Measurements from ENCODE around the gene LMO1. TPM values are rescaled to one million over a fixed set of nuclear protein-coding genes. Genes with fewer than 3 reads are reported as not detected.

LMO1 gene
- total RNA-seq, 1 donor from 2014 or later, result not detected

DNA sequence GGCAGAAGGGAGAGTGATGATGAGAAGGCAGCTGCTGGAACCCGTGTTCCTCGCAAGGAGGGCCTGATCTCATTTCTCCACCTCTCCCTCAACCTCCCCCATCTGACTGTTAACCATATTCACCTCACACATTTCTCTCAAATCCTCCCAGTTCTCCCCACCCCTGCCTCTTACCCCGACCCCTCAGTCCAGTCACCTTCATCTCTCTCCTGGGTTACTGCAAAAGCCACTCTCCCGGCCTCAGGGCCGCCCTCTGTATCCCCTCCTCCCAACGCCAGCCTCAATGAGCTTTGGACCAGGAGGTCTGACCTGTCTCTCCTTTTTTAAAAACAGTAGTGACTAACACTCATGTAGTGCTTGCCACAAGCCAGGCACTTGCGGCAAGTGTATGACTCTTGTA, 29.5 kb upstream of the LMO1 start:
- no peaks in the 10 kb centered on the region for H3K4me1 Mint-ChIP-seq
- H3K27ac Mint-ChIP-seq, result no peak overlapping the region
- no peaks in the 10 kb centered on the region for H3K36me3 Mint-ChIP-seq (ENCODE audit: low read depth)
- intact Hi-C loops (cut with micrococcal nuclease), result no loop called here
- no peak for DNase-seq
- H3K4me3 Mint-ChIP-seq, result no peak overlapping the region
- no peaks in the 10 kb centered on the region for H3K27me3 Mint-ChIP-seq
- H3K9me3 Mint-ChIP-seq, result no peaks in the 10 kb centered on the region

DNA sequence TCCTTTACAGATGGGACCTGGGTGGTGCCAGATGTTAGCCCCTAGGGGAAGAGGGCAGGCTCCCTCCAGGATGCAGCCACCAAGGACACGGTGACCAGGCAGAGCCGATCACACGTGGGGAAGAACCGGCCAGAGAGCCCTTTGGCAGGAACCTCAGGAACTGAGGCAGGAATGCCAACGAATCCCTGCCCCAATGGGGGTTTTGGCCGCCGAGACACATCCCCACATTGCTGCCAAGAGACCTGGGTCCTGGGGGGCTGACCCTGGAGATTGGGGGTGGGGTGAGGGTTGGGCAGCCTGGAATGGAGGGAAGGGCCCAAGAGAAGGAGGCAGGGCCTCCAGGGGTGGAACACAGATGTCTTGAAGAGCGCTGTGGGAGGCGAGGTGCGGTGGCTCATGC, 28.7 kb upstream of the LMO1 start:
- Mint-ChIP-seq H3K9me3 (no peaks in the 10 kb centered on the region), H3K36me3 (ENCODE audit: low read depth) (no peaks in the 10 kb centered on the region), H3K27ac (no peak overlapping the region), H3K4me3 (no peak overlapping the region), H3K4me1 (no peaks in the 10 kb centered on the region), H3K27me3 (no peaks in the 10 kb centered on the region)
- intact Hi-C loops (cut with micrococcal nuclease), result no loop called here
- DNase-seq, result no peak

DNA sequence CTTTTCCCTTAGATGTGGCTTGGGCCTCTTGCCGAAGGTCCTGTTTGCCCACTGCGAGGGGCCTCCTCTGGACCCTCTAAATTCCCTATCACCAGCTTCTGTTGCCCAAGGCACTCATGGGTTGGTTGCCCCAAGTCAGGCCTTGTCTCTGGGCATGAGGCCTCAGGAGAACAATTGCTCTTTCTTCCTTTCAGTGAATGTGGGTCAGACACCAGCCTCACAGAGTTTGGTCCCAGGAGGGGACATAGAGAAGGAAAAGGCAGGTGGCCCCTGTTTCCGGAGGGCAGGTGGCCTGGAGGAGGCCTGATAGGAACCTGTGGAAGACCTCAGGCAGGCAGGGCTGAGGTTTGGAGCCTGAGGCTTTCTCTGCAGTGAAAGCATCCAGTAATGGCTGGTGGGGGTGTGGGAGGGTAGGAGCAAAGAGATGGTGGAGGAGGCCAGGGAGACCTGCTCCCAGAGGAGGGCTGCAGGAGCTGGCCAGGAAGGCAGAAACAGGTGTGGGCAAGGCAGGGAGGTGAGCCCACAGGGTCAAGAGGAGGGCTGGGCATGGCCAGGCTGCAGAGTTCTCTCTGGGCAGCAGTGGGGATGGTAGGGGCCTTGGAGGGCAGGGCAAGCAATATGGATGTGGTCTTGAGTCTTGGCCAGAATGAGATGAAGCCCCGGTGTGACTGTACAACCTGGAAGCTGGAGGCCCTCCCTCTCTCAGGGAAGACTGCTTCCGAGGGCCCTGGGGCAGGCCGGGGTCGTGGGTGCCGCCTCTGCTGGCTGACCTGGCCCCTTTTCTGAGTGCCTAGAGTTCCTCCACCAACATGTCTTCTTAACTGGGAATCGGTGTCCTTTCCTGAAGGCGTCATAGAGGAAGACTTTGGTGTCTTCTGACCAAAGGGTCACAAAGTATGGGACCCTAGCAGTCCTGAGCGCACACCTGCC, 28.0 kb upstream of the LMO1 start:
- no peak for DNase-seq
- Mint-ChIP-seq H3K4me1 (no peaks in the 10 kb centered on the region), H3K4me3 (no peak overlapping the region), H3K36me3 (ENCODE audit: low read depth) (no peaks in the 10 kb centered on the region), H3K27ac (no peak overlapping the region), H3K27me3 (no peaks in the 10 kb centered on the region), H3K9me3 (no peaks in the 10 kb centered on the region)
- intact Hi-C loops (cut with micrococcal nuclease), result no loop called here

DNA sequence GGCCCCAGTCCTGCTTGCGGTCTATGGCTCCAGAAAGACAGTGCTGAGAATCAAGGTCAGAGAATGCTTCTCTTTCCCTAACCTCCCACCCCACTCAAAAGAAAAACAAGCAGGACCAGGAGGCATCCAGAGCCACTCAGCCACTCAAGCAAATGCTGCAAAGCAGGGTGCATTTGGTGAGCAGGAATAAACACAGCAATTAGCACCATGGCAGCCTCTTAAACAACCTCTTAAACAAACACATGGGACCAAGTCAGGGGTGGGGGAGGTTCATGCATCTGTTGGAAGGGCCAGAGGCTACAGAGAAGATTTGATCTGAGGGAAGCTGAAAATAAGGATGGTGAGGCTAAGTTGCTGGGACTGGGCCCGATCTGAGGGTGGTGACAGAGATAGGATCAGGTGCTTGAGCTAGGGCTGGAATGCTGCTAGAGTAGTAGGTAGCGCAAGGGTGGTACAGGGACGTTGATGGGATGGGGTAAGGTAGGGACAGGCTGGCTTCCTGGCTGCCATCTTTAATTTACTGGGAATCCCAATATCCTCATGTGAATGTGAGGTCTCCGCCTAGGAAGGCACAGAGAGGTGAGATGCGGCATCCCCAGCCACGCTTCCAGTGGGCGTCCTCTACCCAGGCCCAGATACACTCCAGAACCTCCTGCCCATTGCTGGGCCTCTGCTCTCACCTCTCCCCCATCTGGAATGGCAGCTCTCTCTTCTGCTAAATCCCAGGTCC, 26.6 kb upstream of the LMO1 start:
- no peak overlapping the region for H3K27ac Mint-ChIP-seq
- intact Hi-C loops (cut with micrococcal nuclease), result no loop called here
- H3K9me3 Mint-ChIP-seq, result no peaks in the 10 kb centered on the region
- H3K4me1 Mint-ChIP-seq, result no peaks in the 10 kb centered on the region
- DNase-seq, result no peak
- no peaks in the 10 kb centered on the region for H3K36me3 Mint-ChIP-seq (ENCODE audit: low read depth)
- no peaks in the 10 kb centered on the region for H3K27me3 Mint-ChIP-seq
- no peak overlapping the region for H3K4me3 Mint-ChIP-seq

DNA sequence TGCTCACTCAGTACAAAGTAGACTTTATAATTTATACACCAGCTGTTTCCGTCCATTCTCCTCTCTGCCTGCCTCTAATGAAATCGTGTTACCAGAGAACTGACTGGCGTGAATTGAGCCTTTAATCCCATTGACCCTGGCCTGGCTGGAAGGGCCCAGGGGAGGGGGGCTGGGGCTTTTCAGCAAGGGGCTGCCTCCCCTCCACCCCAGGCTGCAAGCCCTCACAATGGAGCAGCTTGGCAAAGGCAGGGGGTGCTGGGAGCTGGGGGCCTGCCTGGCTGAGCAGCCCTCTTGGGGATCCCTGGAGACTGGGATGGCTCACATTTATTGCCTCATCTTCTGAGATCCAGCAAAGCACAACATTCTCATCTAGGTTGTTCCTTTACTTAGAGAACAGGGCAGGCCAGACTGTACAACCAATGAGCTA, 25.8 kb upstream of the LMO1 start:
- no peak overlapping the region for H3K4me3 Mint-ChIP-seq
- no peaks in the 10 kb centered on the region for H3K4me1 Mint-ChIP-seq
- H3K27ac Mint-ChIP-seq, result no peak overlapping the region
- DNase-seq, result no peak
- no peaks in the 10 kb centered on the region for H3K9me3 Mint-ChIP-seq
- H3K36me3 Mint-ChIP-seq (ENCODE audit: low read depth), result no peaks in the 10 kb centered on the region
- intact Hi-C loops (cut with micrococcal nuclease), result no loop called here
- H3K27me3 Mint-ChIP-seq, result peaks cover 4% of the 10 kb centered on the region

DNA sequence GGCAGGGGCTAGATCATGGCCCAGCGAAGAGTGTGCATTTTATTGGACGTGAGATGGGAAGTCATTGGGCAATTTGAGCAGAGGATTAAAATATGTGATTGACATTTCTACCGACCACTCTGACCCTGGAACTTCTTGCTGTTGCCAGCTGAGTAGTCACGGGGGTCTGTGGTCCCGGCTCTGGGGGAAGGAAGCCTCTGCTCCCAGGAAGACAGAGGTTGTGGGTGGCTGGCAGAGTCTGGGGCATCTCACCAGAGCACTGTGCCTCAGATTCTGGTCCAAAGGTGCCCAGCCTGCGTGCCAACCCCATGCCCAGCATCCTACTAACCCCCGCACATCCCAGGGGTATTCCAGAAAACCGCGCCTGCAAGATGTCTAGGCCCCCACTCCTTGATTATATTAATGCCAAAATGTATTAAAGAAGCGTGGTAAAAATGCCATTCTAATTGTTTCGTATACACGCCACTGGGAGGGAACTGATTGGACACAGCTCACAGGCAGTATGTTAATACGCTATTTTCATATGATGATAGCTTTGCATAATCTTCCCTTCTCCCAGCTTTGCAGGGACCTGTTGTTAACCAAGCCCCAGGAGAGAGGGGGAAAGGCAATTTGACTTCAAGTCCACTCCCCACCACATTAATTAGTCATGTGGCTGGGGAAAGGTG, 25.3 kb upstream of the LMO1 start:
- no peak for DNase-seq
- no peak overlapping the region for H3K27ac Mint-ChIP-seq
- H3K36me3 Mint-ChIP-seq (ENCODE audit: low read depth), result no peaks in the 10 kb centered on the region
- no peak overlapping the region for H3K4me3 Mint-ChIP-seq
- H3K27me3 Mint-ChIP-seq, result peaks cover 5% of the 10 kb centered on the region
- H3K9me3 Mint-ChIP-seq, result no peaks in the 10 kb centered on the region
- intact Hi-C loops (cut with micrococcal nuclease), result no loop called here
- no peaks in the 10 kb centered on the region for H3K4me1 Mint-ChIP-seq

DNA sequence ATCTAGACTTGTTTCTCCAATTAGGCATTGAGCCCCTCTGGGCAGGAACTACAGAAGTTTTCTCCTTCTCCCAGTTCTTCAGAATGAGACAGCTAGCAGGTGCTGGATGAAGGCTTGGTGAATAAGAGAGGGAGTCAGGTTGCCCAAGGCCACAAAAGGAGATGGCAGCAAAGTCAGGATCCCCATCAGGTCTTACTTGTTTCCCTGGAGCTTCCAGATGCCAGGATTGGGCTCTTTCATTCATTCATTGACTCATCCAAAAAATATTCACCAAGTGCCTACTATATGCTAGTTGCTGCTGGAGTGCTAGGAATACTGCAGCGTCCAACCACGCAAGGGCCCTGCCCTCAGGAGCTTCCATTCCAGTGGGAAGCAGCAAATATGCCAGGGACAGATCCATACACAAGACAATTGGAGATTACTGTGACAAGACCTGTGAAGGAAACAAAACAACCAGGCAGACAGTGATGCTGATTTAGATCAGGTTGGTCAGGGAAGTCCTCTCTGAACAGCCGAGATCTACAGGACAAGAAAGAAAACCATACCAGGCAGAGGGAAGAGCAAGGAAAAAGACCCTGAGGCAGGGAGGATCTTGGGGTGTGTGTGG, 24.6 kb upstream of the LMO1 start:
- intact Hi-C loops (cut with micrococcal nuclease), result no loop called here
- no peaks in the 10 kb centered on the region for H3K9me3 Mint-ChIP-seq
- DNase-seq, result no peak

DNA sequence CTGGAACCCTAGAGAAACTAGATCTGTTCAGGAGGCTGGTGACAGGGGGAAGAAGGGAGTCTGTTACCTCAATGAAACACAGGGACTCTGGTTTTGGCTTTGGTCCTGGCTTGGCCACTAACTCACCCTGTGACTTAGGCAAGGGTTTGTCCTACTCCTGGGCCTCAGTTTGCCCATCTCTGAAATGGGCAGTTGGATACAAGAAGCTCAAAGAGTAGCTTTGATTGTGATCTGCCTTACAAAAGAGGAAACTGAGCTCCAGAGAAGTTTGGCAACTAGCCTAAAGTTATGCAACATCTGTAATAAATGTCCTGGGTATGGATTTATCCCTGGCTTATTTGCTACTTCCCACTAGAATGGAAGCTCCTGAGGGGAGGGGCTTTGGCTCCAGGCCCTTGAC, 24.0 kb upstream of the LMO1 start:
- DNase-seq, result no peak
- H3K4me1 Mint-ChIP-seq, result no peaks in the 10 kb centered on the region
- H3K27ac Mint-ChIP-seq, result no peak overlapping the region
- H3K4me3 Mint-ChIP-seq, result no peak overlapping the region
- intact Hi-C loops (cut with micrococcal nuclease), result no loop called here
- no peaks in the 10 kb centered on the region for H3K9me3 Mint-ChIP-seq
- peaks cover 5% of the 10 kb centered on the region for H3K27me3 Mint-ChIP-seq
- no peaks in the 10 kb centered on the region for H3K36me3 Mint-ChIP-seq (ENCODE audit: low read depth)

More for the DNA sequence above, 24.6 kb upstream of the LMO1 start:
- H3K4me1 Mint-ChIP-seq, result no peaks in the 10 kb centered on the region
- H3K36me3 Mint-ChIP-seq (ENCODE audit: low read depth), result no peaks in the 10 kb centered on the region
- peaks cover 5% of the 10 kb centered on the region for H3K27me3 Mint-ChIP-seq
- no peak overlapping the region for H3K27ac Mint-ChIP-seq
- H3K4me3 Mint-ChIP-seq, result no peak overlapping the region

DNA sequence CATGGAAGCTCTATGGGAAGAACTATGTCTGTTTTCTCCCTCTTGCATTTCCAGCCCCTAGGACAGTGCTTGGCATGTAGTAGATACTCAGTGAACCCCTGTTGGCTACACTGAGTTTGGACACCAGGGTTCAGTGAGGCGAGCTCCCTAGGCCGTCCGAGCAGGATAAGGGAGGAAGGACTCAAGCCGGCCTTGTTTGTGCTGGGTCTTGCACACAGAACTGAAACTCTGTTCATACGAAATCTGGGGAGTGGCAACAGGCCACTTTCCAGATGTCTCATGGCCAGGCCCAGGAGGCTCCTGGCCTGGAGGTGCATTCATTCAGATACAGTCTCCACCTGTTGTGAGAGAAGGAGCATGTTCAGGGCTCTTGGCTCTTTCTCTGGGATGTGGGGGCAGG, 23.6 kb upstream of the LMO1 start:
- no peak for DNase-seq
- Mint-ChIP-seq H3K27ac (no peak overlapping the region), H3K9me3 (no peaks in the 10 kb centered on the region), H3K4me1 (no peaks in the 10 kb centered on the region), H3K27me3 (peaks cover 5% of the 10 kb centered on the region), H3K4me3 (no peak overlapping the region), H3K36me3 (ENCODE audit: low read depth) (no peaks in the 10 kb centered on the region)
- intact Hi-C loops (cut with micrococcal nuclease), result no loop called here

DNA sequence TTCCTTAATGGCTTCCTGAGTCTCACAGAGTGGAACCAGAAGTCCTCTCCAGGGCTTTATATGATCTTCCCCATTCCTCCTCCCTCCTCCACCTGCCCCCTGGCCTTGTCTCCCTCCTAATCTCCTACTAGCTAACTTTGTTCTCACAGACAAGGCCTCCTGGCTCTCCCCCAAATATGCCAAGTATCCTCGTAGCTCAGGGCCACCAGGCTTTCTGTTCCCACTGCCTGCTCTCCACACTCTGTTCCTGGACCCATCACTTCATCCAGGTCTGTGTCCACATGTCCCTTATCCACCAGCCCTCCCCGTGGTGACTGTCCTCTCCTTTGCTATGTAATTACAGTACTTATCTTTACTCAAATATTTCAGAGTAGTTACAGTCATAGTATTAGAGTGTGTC, 23.2 kb upstream of the LMO1 start:
- DNase-seq, result no peak
- Mint-ChIP-seq H3K4me1 (no peaks in the 10 kb centered on the region), H3K27me3 (peaks cover 5% of the 10 kb centered on the region), H3K4me3 (no peak overlapping the region), H3K9me3 (no peaks in the 10 kb centered on the region), H3K27ac (no peak overlapping the region), H3K36me3 (ENCODE audit: low read depth) (no peaks in the 10 kb centered on the region)
- intact Hi-C loops (cut with micrococcal nuclease), result no loop called here

DNA sequence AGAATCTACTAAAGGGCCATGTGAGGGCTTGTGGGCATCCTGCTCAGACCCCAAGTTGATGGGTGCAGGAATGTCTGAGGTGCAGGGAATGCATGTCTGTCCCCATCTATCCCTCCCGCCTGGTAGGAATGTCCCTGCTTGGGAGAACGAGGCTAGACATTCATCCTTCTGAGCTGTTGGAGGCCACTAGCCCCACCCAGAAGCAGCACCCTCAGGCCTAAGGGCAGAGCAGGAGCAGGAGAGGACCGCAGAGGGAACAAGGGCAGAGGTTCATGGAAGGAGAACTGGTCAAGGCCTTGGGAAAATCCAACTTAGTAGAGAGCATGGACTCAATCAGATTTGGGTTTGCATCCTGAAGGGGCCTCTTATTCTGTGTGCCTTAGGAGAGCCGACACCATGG, 22.1 kb upstream of the LMO1 start:
- Mint-ChIP-seq H3K27ac (no peak overlapping the region), H3K27me3 (peaks cover 5% of the 10 kb centered on the region), H3K4me1 (no peaks in the 10 kb centered on the region), H3K9me3 (no peaks in the 10 kb centered on the region), H3K4me3 (no peak overlapping the region), H3K36me3 (ENCODE audit: low read depth) (no peaks in the 10 kb centered on the region)
- DNase-seq, result no peak
- intact Hi-C loops (cut with micrococcal nuclease), result no loop called here

DNA sequence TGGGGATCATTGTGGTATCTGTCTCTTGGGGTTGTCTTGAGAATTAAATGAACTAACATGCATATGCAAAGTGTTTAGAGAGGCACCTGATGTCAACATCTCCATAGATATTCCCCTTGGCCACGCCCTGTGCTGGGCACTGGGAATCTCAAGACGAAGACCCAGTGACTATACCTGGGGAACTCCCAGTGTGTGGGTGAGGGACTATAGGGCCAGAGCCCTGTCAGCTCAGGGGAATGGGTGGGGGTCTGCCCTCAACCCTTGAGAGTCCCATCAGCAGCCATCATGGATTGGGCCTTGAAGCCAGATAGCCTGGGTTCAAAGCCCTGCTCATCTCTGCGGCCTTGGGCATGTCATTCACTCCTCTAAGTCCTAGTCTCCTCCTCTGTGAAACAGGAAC, 21.6 kb upstream of the LMO1 start:
- H3K27ac Mint-ChIP-seq, result no peak overlapping the region
- H3K4me1 Mint-ChIP-seq, result no peaks in the 10 kb centered on the region
- no peaks in the 10 kb centered on the region for H3K9me3 Mint-ChIP-seq
- intact Hi-C loops (cut with micrococcal nuclease), result no loop called here
- H3K4me3 Mint-ChIP-seq, result no peak overlapping the region
- H3K36me3 Mint-ChIP-seq (ENCODE audit: low read depth), result no peaks in the 10 kb centered on the region
- peaks cover 5% of the 10 kb centered on the region for H3K27me3 Mint-ChIP-seq
- DNase-seq, result no peak

DNA sequence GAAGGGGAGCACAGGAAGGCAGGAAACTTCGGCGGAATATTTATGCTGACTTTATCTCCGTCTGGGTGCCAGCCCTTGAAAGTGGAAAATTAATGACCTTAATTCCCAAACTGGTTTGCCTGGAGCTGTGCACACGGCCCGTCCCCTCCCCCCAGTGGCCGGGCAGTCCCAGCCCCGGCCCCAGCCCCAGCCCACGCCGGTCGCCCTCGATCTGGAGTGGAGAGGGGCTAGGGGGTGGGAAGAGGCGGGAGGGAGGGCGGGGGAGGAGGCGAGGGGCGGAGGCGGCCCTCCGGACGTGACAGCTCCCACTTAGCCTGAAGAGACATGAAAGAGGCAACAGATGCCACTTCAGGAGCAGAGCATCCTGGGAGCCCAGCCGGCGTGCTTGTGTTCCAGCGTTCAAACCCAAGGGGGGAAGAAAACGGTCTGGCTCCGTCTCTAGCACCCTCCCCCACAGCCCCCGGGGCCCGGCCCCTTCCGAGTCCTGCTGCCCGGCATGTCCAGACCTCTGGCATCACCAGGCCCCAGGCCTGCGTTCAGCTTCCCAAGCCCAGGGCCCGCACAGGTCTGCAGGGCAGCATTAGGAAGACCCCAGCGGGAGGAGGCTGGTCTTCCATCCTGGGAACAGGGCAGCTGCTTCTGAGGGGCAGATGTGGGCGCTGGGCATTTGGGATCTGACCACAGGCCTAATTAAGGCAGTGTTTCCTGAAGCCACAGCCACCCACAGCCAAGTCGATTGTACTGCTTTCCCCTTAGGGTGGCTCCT, 20.0 kb upstream of the LMO1 start:
- H3K27me3 Mint-ChIP-seq, result peaks cover 5% of the 10 kb centered on the region
- DNase-seq, result no peak
- intact Hi-C loops (cut with micrococcal nuclease), result no loop called here
- no peaks in the 10 kb centered on the region for H3K9me3 Mint-ChIP-seq
- no peaks in the 10 kb centered on the region for H3K36me3 Mint-ChIP-seq (ENCODE audit: low read depth)
- H3K4me1 Mint-ChIP-seq, result no peaks in the 10 kb centered on the region
- H3K27ac Mint-ChIP-seq, result no peak overlapping the region
- no peak overlapping the region for H3K4me3 Mint-ChIP-seq

Measured in activated CD4-positive, alpha-beta T cell treated with anti-CD3 and anti-CD28 coated beads, Interleukin-2, amount 10 ng/mL, durations not matched to agents 24 days and 14 days (primary cell).